SU-DHL-6 (cell line): Measurements from ENCODE around the gene TOM1L2.

ENCODE experiments used
- H2AFZ ChIP-seq: fragments of 200-600 bp; sonication (generic); 2 replicates; pipeline ENCODE4 v1.6.1; 2014; ENCODE audit warnings: low read depth, mild to moderate bottlenecking, moderate library complexity, mixed read lengths, antibody characterized with exemption, low read length; ENCODE audit not compliant: severe bottlenecking
- H3F3A ChIP-seq: fragments of 200-600 bp; shearing (Covaris generic); 2 replicates; pipeline ENCODE4 v1.6.0; 2016; ENCODE audit warnings: antibody characterized with exemption, mild to moderate bottlenecking; ENCODE audit not compliant: insufficient read depth
- H3K27ac ChIP-seq: fragments of 200-600 bp; sonication (generic); 2 replicates; pipeline ENCODE4 v1.5.1; 2016; ENCODE audit warnings: low read depth, mild to moderate bottlenecking, low read length, moderate library complexity, mixed read lengths
- H3K27me3 ChIP-seq: fragments of 200-600 bp; sonication (generic), shearing (Covaris generic); 2 replicates; pipeline ENCODE4 v1.6.0; 2014; ENCODE audit warnings: mild to moderate bottlenecking, low read length
- H3K36me3 ChIP-seq: fragments of 200-600 bp; sonication (generic); 2 replicates; pipeline ENCODE4 v1.6.1; 2014; ENCODE audit warnings: mild to moderate bottlenecking, low read length, mixed read lengths
- H3K4me2 ChIP-seq: fragments of 300-600, 200-600 bp; shearing (Covaris generic), sonication (generic); 2 replicates; pipeline ENCODE4 v1.6.0; 2014; ENCODE audit warnings: low read length, low read depth, mild to moderate bottlenecking; ENCODE audit not compliant: poor library complexity, severe bottlenecking
- H3K4me3 ChIP-seq: fragments of 200-600 bp; sonication (generic); 2 replicates; pipeline ENCODE4 v1.5.1; 2014; ENCODE audit warnings: antibody characterized with exemption, low read length, mild to moderate bottlenecking, mixed read lengths; ENCODE audit not compliant: insufficient read depth, poor library complexity, severe bottlenecking
- H3K79me2 ChIP-seq: fragments of 200-600 bp; sonication (generic); 2 replicates; pipeline ENCODE4 v1.6.1; 2014; ENCODE audit warnings: mild to moderate bottlenecking, low read length, moderate library complexity; ENCODE audit not compliant: insufficient read depth
- H3K9ac ChIP-seq: fragments of 200-600 bp; sonication (generic); 2 replicates; pipeline ENCODE4 v1.7.0; 2014; ENCODE audit warnings: mild to moderate bottlenecking, low read length
- H3K9me2 ChIP-seq: fragments of 200-600 bp; sonication (generic); replicated peaks from 2 replicates; pipeline ENCODE4 v1.6.1; 2014; ENCODE audit warnings: low read length; ENCODE audit not compliant: insufficient read depth
- H3K9me3 ChIP-seq: fragments of 200-600 bp; sonication (generic); 2 replicates; pipeline ENCODE4 v1.6.1; 2014; ENCODE audit warnings: low read length, mixed read lengths; ENCODE audit not compliant: insufficient read depth
- H4K20me1 ChIP-seq: fragments of 200-600 bp; sonication (generic); 2 replicates; pipeline ENCODE4 v1.6.1; 2014; ENCODE audit warnings: low read depth, mild to moderate bottlenecking, antibody characterized with exemption, low read length, moderate library complexity, mixed read lengths
- EZH2phosphoT487 ChIP-seq: fragments of 200-600 bp; sonication (generic), shearing (Covaris generic); conservative IDR thresholded peaks from 2 replicates; pipeline ENCODE4 v1.6.1; 2018; ENCODE audit warnings: mild to moderate bottlenecking, antibody characterized with exemption, low read length, moderate library complexity, mixed read lengths
- TF ChIP-seq, protein P1 (sequence below): fragments of 200-600 bp; sonication (generic); IDR thresholded peaks from one replicate; pipeline ENCODE4 v1.5.1; 2017; ENCODE audit warnings: antibody characterized with exemption, mild to moderate bottlenecking, low read length, moderate library complexity; ENCODE audit not compliant: insufficient read depth, poor library complexity, severe bottlenecking

TOM1L2 gene

DNA sequence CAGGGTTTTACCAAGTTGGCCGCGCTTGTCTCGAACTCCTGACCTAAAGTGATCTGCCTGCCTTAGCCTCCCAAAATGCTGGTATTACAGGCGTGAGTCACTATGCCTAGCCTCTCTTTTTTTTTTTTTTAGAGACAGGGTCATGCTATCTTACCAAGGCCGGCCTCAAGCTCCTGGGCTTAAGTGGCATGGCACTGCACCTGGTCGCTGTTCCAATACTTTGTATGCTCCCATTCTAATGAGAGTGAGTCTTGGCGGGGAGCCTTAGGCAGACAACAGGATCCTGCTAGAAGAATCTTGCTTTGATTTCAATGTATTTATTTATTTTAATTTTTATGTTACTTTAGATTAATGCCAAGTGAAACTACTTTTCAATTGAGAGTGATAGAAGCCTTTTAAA, 21.9 kb downstream of the TOM1L2 start:
- no peak for TF ChIP-seq EZH2phosphoT487
- TF ChIP-seq, protein P1, sequence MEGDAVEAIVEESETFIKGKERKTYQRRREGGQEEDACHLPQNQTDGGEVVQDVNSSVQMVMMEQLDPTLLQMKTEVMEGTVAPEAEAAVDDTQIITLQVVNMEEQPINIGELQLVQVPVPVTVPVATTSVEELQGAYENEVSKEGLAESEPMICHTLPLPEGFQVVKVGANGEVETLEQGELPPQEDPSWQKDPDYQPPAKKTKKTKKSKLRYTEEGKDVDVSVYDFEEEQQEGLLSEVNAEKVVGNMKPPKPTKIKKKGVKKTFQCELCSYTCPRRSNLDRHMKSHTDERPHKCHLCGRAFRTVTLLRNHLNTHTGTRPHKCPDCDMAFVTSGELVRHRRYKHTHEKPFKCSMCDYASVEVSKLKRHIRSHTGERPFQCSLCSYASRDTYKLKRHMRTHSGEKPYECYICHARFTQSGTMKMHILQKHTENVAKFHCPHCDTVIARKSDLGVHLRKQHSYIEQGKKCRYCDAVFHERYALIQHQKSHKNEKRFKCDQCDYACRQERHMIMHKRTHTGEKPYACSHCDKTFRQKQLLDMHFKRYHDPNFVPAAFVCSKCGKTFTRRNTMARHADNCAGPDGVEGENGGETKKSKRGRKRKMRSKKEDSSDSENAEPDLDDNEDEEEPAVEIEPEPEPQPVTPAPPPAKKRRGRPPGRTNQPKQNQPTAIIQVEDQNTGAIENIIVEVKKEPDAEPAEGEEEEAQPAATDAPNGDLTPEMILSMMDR: no peak

DNA sequence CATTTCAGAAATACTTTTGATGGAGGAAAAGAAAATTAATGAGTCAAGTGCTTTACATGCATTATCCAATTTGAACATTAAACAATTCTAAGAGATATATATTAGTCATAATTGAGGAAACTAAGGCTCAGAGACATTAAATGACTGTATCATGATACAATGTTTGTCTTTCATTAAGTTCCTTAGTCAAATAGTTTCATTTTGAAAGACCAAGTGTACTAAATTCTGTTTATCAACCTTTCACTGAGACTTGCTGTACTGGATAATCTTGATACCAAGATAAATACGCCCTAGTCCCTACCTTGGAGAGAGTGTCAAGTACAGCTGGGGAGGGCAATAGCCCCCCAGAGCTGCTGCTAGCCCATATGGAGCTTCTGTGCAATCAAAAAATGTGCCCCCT, 24.2 kb downstream of the TOM1L2 start:
- Histone ChIP-seq H3K9me3 (no peaks in the 10 kb centered on the region), H3K79me2 (no peaks in the 10 kb centered on the region), H3F3A (no peaks in the 10 kb centered on the region), H3K27ac (no peak overlapping the region), H2AFZ (no peak overlapping the region), H3K27me3 (no peaks in the 10 kb centered on the region), H3K4me2 (no peak overlapping the region), H3K9ac (no peak overlapping the region), H3K9me2 (no peaks in the 10 kb centered on the region), H4K20me1 (no peaks in the 10 kb centered on the region; the same call in 1 of the 2 replicates), H3K4me3 (no peak overlapping the region), H3K36me3 (no peaks in the 10 kb centered on the region)
- TF ChIP-seq, protein P1: no peak
- no peak for TF ChIP-seq EZH2phosphoT487

More for the DNA sequence above, 21.9 kb downstream of the TOM1L2 start:
- no peak overlapping the region for H3K4me3 ChIP-seq
- no peak overlapping the region for H3K9ac ChIP-seq
- H3K4me2 ChIP-seq: no peak overlapping the region
- no peaks in the 10 kb centered on the region for H3F3A ChIP-seq
- H3K79me2 ChIP-seq: no peaks in the 10 kb centered on the region
- H3K9me3 ChIP-seq: no peaks in the 10 kb centered on the region
- H3K9me2 ChIP-seq: no peaks in the 10 kb centered on the region
- H3K27ac ChIP-seq: no peak overlapping the region
- H4K20me1 ChIP-seq: no peaks in the 10 kb centered on the region; the same call in 1 of the 2 replicates
- no peaks in the 10 kb centered on the region for H3K36me3 ChIP-seq
- H2AFZ ChIP-seq: no peak overlapping the region
- no peaks in the 10 kb centered on the region for H3K27me3 ChIP-seq

DNA sequence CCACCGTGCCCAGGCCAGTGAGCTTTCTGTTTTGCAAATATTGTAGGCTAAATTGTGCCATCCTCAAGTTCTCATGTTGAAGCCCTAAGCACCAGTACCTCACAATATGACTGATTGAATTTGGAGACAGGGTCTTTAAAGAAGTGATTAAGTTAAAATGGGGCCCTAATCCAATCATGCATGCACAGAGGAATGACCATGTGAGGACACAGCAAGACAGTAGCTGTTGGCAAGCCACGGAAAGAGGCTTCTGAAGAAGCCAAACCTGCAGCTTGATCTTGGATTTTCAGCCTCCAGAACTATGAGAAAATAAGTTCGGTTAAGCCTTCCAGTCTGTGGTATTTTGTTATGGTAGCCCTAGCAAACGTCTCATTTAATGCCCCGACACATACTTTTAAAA, 24.9 kb downstream of the TOM1L2 start:
- no peak overlapping the region for H3K27ac ChIP-seq

More for the DNA sequence above, 24.9 kb downstream of the TOM1L2 start:
- no peak overlapping the region for H3K4me2 ChIP-seq
- H3K36me3 ChIP-seq: no peaks in the 10 kb centered on the region
- no peak overlapping the region for H3K9ac ChIP-seq
- no peaks in the 10 kb centered on the region for H3K79me2 ChIP-seq
- H4K20me1 ChIP-seq: no peaks in the 10 kb centered on the region; the same call in 1 of the 2 replicates
- no peak overlapping the region for H3K4me3 ChIP-seq
- no peak overlapping the region for H2AFZ ChIP-seq
- H3K9me2 ChIP-seq: no peaks in the 10 kb centered on the region
- no peaks in the 10 kb centered on the region for H3F3A ChIP-seq
- H3K9me3 ChIP-seq: no peaks in the 10 kb centered on the region
- H3K27me3 ChIP-seq: no peaks in the 10 kb centered on the region
- TF ChIP-seq, protein P1: no peak
- no peak for TF ChIP-seq EZH2phosphoT487
